ENCODE data around the gene GBF1.

Gene GBF1

DNA sequence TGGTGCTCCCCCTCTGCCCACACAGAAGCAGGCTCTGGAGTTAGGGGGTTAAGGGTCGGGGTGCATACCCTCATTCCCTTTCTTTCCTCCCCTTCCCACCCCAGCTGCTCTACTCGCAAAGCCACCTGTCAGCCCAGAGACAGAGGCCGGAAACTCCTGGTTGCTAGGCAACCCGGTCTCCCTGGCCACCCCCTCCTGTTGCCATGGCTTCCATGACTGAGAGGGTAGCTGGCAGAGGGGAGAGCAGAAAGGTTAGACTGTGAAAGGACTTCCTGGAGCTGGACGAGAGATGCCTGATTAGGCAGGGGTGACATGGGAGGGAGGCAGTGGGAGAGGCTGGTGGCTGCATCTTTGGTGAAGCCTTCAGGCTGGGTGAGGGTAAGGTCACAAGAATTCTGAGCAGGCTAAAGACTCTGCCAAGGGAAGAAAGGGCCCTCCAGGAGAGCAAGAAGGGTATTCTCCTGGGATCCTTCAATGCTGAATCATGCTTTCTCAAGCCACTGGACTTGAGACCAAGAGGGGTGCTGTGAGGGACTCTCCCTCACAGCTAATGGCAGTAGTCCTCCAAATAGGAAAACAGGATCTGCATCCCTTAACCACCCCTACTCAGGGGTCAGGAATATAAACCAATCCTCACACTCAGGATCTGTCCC is 167.8 kb downstream of the GBF1 start:
- Histone ChIP-seq H3K4me1 (no peaks in the 10 kb centered on the region), H3K4me3 (no peak overlapping the region), H3K36me3 (replicated peaks) (no peaks in the 10 kb centered on the region), H3K9me3 (no peaks in the 10 kb centered on the region), H3K27me3 (ENCODE audit: low read depth) (peaks cover 41% of the 10 kb centered on the region)
- in situ Hi-C loops (cut with MboI; ENCODE audit: low sequenced_read_pairs): no loop called here
- DNase-seq (ENCODE audit: low spot score in 2 of 2): no peak

DNA sequence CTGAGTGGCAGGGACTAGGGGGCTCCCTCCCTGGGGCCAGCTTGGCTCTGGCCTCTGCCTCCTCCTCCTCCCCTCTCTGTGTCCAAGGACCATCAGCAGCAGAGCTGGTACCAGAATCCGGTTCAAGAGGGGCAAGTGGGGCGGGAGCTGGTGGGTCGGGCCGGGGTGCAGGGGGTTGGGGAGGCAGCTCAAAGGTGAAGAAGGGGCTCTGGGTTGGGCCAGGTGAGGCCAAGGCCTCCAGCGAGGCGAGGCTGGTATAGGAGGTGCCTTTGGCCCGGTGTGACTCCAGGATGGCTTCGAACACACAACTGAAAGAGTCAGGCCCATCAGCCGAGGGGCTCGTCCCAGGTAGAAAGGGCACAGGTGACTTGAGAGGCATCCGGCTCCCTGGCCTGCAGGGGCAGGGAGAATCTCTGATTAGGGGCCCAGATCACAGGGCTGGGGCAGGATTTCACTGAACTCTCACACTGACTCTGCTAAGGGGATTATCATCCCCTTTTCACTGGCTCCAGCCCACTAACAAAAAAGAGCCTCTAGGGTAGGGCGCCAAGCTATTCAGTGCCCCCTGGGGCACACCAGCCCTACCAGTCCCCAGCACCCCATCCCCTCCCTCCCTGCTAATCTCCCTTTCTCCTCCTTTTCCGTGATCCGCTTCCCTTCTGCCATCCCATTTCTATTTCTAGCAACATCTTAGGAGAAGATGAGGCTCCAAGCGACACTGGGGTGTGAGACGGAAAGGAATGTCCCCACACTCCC is 168.7 kb downstream of the GBF1 start:
- in situ Hi-C loops (cut with MboI; ENCODE audit: low sequenced_read_pairs): no loop called here
- DNase-seq (ENCODE audit: low spot score in 2 of 2): no peak
- Histone ChIP-seq H3K9me3 (no peaks in the 10 kb centered on the region), H3K27me3 (ENCODE audit: low read depth) (peaks cover 36% of the 10 kb centered on the region), H3K4me1 (peaks cover 1% of the 10 kb centered on the region), H3K4me3 (no peak overlapping the region), H3K36me3 (replicated peaks) (no peaks in the 10 kb centered on the region)

DNA sequence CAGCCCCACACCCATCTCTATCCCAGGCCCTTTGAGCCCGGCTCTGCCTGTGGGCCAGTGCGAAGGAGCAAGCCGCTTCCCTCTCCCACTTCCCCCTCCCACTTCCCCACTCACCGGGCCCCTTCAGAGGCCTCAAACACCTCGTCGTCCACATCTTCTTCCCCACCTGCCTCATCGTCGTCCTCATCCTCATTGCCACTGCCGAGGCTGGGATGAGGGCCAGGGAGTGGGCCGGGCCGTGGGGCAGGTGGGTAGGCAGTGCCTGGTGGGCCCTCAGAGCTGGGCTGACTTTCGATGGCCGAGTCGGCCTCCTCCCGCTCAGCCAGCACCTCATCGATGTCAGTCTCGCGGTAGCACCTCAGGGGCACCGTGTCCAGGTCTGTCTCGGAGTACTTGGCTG is 169.4 kb downstream of the GBF1 start:
- Histone ChIP-seq H3K27me3 (ENCODE audit: low read depth) (peaks cover 31% of the 10 kb centered on the region), H3K4me3 (no peak overlapping the region), H3K4me1 (peaks cover 7% of the 10 kb centered on the region), H3K36me3 (replicated peaks) (no peaks in the 10 kb centered on the region), H3K9me3 (no peaks in the 10 kb centered on the region)
- in situ Hi-C loops (cut with MboI; ENCODE audit: low sequenced_read_pairs): no loop called here
- no peak for DNase-seq (ENCODE audit: low spot score in 2 of 2)

DNA sequence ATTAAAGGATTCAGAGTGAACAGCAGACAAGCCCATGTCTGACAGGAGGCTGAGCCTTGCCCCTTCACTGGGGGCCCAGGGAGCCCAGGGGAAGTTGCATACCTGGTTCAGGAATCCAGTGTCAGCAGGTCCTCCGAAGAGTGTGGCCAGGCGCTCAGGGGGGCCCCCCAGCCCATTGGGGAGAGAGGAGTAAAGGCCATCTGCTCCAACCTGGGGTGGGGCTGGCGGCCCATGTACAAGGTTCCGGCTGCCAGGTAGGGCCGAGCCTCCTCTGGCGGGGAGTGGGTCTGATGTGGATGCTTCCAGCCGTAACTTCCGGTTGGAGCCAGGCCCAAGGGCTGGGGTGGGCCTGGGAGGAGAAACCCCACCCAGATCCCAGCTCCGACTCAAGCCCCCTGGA is 171.0 kb downstream of the GBF1 start:
- Histone ChIP-seq H3K36me3 (replicated peaks) (no peaks in the 10 kb centered on the region), H3K4me1 (peaks cover 10% of the 10 kb centered on the region), H3K9me3 (no peaks in the 10 kb centered on the region), H3K27me3 (ENCODE audit: low read depth) (peaks cover 18% of the 10 kb centered on the region), H3K4me3 (no peak overlapping the region)
- in situ Hi-C loops (cut with MboI; ENCODE audit: low sequenced_read_pairs): no loop called here
- DNase-seq (ENCODE audit: low spot score in 2 of 2): no peak

DNA sequence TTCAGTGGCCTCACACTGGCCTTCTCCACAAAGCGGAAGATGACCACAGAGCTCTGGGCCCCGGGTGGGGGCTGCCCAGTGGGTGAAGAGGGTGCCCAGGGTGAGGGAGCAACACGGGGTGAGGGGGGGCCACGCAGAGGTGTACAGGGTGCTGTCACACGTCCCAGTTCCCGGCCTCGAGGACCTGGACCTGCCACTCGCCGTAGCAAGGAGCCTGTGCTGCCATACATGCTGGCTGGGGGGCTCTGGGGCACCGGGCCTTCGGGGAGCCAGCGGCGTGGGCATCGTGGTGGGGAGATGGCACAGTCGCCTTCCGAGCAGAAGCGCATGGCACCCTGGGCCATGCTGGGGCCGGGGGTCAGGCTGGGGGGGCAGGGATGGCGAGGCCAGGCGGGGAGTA is 171.4 kb downstream of the GBF1 start:
- peaks cover 14% of the 10 kb centered on the region for H3K27me3 ChIP-seq (ENCODE audit: low read depth)
- H3K4me1 ChIP-seq: peaks cover 10% of the 10 kb centered on the region
- no peaks in the 10 kb centered on the region for H3K9me3 ChIP-seq
- H3K4me3 ChIP-seq: no peak overlapping the region
- no peaks in the 10 kb centered on the region for H3K36me3 ChIP-seq (replicated peaks)
- in situ Hi-C loops (cut with MboI; ENCODE audit: low sequenced_read_pairs): no loop called here
- no peak for DNase-seq (ENCODE audit: low spot score in 2 of 2)

DNA sequence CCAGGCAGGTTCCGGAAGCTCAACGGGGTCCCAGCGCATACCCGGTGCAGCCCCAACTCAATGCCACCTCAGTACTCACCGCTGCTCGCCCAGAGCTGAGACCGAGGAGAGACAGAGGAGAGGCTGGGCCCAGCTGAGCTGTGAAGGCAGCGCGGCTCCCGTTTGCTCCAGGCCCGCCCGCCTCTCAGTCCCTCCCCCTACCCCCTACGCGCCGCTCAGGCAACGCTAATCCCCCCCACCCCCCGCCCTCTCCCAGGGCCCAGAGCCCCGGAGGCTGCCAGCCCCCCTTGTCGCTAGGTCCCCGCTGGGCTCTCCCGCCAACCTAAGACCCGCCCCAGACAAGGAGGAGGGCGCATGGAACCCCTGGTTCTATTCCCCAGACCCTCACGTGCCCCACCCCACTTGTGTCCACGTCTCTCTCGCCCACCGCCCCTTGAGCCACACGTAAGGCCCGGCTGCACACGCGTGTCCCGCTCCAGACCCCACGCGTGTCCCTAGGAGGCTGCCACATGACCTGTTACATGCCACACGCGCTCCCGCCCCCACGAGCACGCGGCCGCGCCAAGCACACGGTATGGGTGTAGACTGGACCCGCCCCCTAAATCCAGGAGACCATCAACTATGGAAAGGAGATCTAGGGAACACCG is 173.4 kb downstream of the GBF1 start, which contains the start of gene PSD:
Gene PSD (minus strand): TSS at position 164 of the 647 bp plus-strand sequence. CDS start 1,747 bp downstream, outside the sequence.
- DNase-seq (ENCODE audit: low spot score in 2 of 2): peak in 1 of 2 experiments; percentile 43
- Histone ChIP-seq H3K4me1 (peaks cover 19% of the 10 kb centered on the region), H3K9me3 (no peaks in the 10 kb centered on the region), H3K36me3 (replicated peaks) (peaks cover 10% of the 10 kb centered on the region), H3K27me3 (ENCODE audit: low read depth) (no peaks in the 10 kb centered on the region), H3K4me3 (peak within 1 kb of the TSS; percentile 81)
- in situ Hi-C loops (cut with MboI; ENCODE audit: low sequenced_read_pairs): no loop called here

DNA sequence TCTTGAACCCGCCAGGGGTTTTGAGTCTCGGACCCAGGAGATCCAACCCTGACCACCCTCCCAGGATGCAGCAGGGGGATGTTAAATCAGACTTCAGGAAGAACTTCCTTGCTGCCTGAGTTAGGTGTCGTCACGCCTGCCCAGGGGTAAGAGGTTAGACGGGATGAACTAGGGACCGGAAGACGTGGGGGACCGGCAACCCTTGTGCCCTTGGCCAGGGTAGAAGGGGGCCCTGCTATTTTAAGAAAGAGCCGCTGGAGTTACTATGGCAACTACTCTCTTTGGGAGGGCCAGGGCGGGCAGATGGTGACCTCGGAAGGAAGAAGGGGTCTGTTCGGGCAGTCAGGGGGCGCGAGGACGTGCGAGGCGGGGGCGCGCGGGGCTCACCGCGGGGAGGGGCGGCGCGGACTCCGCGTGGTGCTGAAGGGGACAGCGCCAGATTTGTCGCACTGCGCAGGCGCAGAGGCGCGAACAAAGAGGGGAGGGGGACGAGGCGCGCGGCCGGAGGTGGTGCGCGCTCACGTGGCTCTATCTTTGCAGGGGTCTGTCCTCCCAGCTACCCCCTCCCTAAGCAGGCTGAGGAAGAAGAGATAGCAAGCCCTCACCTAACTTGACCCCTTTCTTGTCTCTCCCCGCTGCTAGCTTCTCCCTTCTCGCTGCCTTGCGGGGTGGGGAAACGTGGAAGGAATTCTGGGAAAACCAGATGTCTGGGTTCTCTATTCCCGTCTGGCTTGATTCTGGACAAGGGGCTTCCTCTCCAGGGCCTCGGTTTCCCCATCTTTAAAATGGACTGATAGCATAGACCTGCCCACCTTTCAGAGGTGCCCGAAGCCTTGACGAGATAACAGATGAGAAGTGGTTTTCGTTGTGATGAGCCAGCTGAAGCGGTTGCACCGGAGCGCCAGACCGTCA is 174.2 kb downstream of the GBF1 start:
- peak overlapping the region; percentile 81 for H3K4me3 ChIP-seq
- in situ Hi-C loops (cut with MboI; ENCODE audit: low sequenced_read_pairs): no loop called here
- peaks cover 15% of the 10 kb centered on the region for H3K36me3 ChIP-seq (replicated peaks)
- no peaks in the 10 kb centered on the region for H3K9me3 ChIP-seq
- peaks cover 19% of the 10 kb centered on the region for H3K4me1 ChIP-seq
- peak in 1 of 2 experiments; percentile 82 for DNase-seq (ENCODE audit: low spot score in 2 of 2)
- H3K27me3 ChIP-seq (ENCODE audit: low read depth): no peaks in the 10 kb centered on the region

DNA sequence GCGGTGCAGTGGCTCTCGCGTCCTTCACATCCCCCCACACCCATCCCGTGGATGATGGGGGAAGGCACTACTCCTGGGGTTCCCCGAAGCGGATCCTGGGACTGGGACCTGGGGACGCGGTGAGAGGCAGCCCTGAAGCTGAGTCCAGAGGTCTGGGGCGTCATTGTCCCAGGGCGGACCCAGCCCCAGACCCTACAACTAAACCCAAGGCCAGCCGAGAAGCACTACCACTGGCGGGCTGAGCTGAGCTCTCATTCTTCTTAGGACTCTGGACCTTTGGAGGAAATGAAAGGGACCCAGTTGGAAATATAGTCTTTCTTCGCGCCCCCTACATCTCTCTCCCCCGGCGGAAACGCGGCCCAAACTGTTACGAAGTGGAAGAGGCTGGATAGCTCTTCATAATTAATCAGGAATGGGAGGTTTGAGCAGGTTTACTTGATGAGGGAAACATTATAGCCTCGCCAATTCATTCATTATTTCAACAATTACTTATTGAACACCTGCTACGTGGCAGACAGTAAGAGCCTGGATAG is 174.9 kb downstream of the GBF1 start:
- Histone ChIP-seq H3K4me3 (peak overlapping the region; percentile 81), H3K27me3 (ENCODE audit: low read depth) (no peaks in the 10 kb centered on the region), H3K36me3 (replicated peaks) (peaks cover 20% of the 10 kb centered on the region), H3K9me3 (no peaks in the 10 kb centered on the region), H3K4me1 (peaks cover 19% of the 10 kb centered on the region)
- in situ Hi-C loops (cut with MboI; ENCODE audit: low sequenced_read_pairs): no loop called here
- no peak for DNase-seq (ENCODE audit: low spot score in 2 of 2)

DNA sequence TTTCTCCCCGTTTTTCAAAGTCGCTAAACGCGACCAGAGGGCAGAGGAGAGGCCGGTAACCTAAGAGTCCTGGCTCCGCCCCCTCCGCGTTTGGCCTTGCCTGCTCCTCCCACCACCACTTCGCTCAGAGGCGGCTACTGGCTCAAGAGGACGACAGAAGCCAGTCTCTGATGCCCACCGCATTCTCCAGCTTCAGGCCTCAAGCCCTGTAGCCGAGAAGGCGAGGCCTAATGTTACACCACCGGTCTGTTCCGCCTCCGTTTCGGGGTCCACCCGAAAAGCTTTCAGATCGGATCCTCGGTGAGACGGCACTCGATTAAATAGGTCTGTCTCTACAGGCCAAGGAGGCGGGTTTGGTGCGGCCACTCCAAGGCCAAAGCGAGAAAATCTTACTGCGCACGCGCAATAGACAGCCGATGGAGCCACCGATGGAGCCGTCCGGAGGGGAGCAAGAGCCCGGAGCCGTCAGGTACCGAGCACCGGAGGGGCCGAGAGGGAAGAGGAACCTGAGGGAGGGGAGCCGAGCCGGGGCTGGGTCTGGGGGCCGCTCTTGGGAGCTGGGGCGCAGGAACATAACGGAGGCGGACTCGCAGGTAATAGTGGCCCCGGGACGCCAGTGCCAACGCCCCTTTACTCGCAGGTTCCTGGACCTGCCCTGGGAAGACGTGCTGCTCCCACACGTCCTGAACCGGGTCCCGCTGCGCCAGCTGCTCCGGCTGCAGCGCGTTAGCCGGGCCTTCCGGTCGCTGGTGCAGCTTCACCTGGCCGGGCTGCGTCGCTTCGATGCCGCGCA is 175.6 kb downstream of the GBF1 start, which contains the start of gene FBXL15:
Gene FBXL15 (plus strand): TSS at position 123 of the 793 bp plus-strand sequence. CDS start 294 bp downstream, at position 417.
- H3K27me3 ChIP-seq (ENCODE audit: low read depth): no peaks in the 10 kb centered on the region
- in situ Hi-C loops (cut with MboI; ENCODE audit: low sequenced_read_pairs): no loop called here
- no peaks in the 10 kb centered on the region for H3K9me3 ChIP-seq
- peaks cover 19% of the 10 kb centered on the region for H3K4me1 ChIP-seq
- DNase-seq (ENCODE audit: low spot score in 2 of 2): peak; percentile 92 to 98
- peaks cover 20% of the 10 kb centered on the region for H3K36me3 ChIP-seq (replicated peaks)
- peak within 1 kb of the TSS; percentile 81 for H3K4me3 ChIP-seq

DNA sequence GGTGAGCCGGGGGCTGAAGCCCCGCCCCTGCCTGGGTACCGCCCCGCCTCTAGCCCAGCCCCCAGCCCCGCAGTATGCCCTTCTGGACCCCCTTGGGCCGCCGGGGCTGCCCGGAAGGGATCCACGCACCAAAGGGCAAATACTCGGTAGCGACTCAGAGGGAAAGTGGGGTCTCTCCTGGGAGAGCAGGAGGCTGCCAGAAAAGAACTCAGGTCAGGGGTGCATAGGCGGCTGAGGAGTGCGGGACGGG is 176.1 kb downstream of the GBF1 start:
- Histone ChIP-seq H3K4me1 (peaks cover 19% of the 10 kb centered on the region), H3K9me3 (no peaks in the 10 kb centered on the region)
- in situ Hi-C loops (cut with MboI; ENCODE audit: low sequenced_read_pairs): no loop called here

DNA sequence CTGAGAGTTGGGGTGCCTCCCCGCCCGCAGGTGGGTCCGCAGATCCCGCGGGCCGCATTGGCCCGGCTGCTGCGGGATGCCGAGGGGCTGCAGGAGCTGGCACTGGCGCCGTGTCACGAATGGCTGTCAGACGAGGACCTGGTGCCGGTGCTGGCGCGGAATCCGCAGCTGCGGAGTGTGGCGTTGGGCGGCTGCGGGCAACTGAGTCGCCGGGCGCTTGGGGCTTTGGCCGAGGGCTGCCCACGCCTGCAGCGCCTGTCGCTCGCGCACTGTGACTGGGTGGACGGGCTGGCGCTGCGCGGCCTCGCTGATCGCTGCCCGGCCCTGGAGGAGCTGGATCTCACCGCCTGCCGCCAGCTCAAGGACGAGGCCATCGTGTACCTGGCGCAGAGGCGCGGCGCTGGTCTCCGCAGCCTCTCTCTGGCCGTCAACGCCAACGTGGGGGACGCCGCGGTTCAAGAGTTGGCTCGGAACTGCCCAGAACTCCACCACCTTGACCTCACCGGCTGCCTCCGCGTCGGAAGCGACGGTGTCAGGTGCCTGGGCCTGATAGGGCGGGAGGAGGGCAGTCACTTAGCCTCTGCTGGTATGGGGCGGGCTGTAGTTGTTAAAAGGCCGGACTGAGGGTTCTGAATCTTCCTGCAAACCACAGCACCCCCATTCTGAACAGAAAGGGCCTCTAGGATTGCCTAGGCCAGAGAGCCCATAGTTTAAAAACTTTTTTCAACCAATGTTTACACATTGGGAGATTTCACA is 176.6 kb downstream of the GBF1 start:
- in situ Hi-C loops (cut with MboI; ENCODE audit: low sequenced_read_pairs): no loop called here
- DNase-seq (ENCODE audit: low spot score in 2 of 2): peak in 1 of 2 experiments; percentile 50
- peak overlapping the region; percentile 81 for H3K4me3 ChIP-seq
- peaks cover 20% of the 10 kb centered on the region for H3K36me3 ChIP-seq (replicated peaks)
- H3K27me3 ChIP-seq (ENCODE audit: low read depth): no peaks in the 10 kb centered on the region
- peaks cover 19% of the 10 kb centered on the region for H3K4me1 ChIP-seq
- no peaks in the 10 kb centered on the region for H3K9me3 ChIP-seq

More for the DNA sequence above, 176.1 kb downstream of the GBF1 start:
- Histone ChIP-seq H3K27me3 (ENCODE audit: low read depth) (no peaks in the 10 kb centered on the region), H3K36me3 (replicated peaks) (peaks cover 20% of the 10 kb centered on the region), H3K4me3 (peak overlapping the region; percentile 81)
- no peak for DNase-seq (ENCODE audit: low spot score in 2 of 2)

DNA sequence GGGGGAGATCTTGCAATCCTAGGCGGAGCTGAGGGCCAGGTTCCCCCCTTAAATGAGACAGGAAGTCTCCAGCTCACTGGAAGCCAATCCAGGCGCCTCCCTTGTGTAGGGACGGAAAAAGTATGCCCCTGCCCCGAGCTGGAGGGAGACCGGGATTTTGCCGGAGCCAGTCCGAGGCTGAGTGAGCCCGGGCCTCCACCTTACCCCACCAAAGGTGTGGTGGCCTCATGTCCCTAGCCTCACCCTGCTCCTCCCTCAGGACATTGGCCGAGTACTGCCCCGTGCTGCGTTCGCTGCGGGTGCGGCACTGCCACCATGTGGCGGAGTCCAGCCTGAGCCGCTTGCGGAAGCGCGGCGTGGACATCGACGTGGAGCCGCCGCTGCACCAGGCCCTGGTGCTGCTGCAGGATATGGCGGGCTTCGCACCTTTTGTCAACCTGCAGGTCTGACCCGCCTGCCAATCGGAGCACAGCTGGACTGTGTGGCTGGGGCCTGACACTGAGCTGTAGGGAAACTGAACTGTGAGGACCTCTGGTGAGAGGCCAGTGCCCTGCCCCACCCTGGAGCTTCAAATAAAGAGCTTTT is 177.3 kb downstream of the GBF1 start:
- in situ Hi-C loops (cut with MboI; ENCODE audit: low sequenced_read_pairs): no loop called here
- Histone ChIP-seq H3K36me3 (replicated peaks) (peaks cover 20% of the 10 kb centered on the region), H3K27me3 (ENCODE audit: low read depth) (no peaks in the 10 kb centered on the region), H3K9me3 (no peaks in the 10 kb centered on the region), H3K4me1 (peaks cover 19% of the 10 kb centered on the region), H3K4me3 (peak overlapping the region; percentile 81)
- DNase-seq (ENCODE audit: low spot score in 2 of 2): peak; percentile 87 to 92
